ENCODE data around the gene MECR. TPM values are rescaled to one million over a fixed set of nuclear protein-coding genes. Genes with fewer than 3 reads are reported as not detected.

MECR gene
- total RNA-seq, 1 donor from 2014 or later: 28.8 TPM

- H3K27me3 Mint-ChIP-seq: peaks cover 6% of the 10 kb centered on the region
- no peaks in the 10 kb centered on the region for H3K9me3 Mint-ChIP-seq (ENCODE audit: low read depth)
- H3K36me3 Mint-ChIP-seq (ENCODE audit: insufficient read depth): peaks cover 10% of the 10 kb centered on the region
- H3K4me3 Mint-ChIP-seq (ENCODE audit: low read depth): no peak overlapping the region
- H3K4me1 Mint-ChIP-seq (ENCODE audit: low read depth): peaks cover 13% of the 10 kb centered on the region
- DNase-seq (ENCODE audit: low spot score, unreplicated experiment): no peak
- no peak overlapping the region for H3K27ac Mint-ChIP-seq
- TF ChIP-seq, protein P1, sequence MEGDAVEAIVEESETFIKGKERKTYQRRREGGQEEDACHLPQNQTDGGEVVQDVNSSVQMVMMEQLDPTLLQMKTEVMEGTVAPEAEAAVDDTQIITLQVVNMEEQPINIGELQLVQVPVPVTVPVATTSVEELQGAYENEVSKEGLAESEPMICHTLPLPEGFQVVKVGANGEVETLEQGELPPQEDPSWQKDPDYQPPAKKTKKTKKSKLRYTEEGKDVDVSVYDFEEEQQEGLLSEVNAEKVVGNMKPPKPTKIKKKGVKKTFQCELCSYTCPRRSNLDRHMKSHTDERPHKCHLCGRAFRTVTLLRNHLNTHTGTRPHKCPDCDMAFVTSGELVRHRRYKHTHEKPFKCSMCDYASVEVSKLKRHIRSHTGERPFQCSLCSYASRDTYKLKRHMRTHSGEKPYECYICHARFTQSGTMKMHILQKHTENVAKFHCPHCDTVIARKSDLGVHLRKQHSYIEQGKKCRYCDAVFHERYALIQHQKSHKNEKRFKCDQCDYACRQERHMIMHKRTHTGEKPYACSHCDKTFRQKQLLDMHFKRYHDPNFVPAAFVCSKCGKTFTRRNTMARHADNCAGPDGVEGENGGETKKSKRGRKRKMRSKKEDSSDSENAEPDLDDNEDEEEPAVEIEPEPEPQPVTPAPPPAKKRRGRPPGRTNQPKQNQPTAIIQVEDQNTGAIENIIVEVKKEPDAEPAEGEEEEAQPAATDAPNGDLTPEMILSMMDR (IDR thresholded peaks at IDR 0.05; ENCODE audit: unreplicated experiment): no peak
These were observed 27.6 kb upstream of the MECR start for GRCh38 chr1:29258189-29258975.

DNA sequence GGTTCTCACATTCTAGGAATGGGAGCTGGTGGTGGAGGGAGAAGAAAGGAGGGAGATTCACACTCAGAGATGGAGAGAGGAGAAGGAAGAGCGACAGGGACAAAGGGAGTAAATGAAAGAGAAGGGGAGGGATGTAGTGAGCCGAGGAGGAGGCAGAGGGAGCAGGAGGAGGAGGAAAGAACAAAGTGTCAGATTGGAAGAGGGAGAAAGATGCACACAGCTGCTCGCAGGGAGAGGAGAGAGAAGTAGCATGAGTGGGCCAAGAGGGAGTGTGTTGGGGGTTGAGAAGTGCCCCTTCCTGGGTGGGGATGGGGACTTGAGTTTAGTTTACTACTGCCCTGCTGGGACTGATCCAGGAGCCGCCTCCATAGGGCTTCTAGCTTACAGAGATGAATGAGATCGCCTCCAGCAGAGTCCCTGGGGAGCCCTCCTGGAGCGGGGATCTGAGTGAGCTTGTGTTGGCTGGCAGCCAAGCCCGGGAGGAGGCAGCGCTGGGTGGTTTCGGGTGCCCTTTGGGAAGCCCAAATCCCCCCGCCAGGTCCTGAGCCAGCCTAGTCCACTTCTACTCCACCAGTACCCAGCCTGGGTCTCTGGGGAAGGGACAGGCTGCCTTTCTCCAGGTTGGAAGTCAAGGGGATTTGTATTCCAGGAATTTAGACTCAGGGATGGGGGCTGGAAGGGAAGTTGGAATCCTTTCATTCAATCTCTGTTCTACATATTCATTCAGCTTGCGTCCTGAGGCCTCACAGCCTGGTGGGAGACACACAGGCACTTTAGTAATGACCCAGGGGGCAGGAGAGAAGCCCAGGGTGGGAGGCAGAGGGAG is 26.5 kb upstream of the MECR start:
- TF ChIP-seq, protein P1 (IDR thresholded peaks at IDR 0.05; ENCODE audit: unreplicated experiment): no peak
- DNase-seq (ENCODE audit: low spot score, unreplicated experiment): no peak
- Mint-ChIP-seq H3K36me3 (ENCODE audit: insufficient read depth) (peaks cover 8% of the 10 kb centered on the region), H3K9me3 (ENCODE audit: low read depth) (no peaks in the 10 kb centered on the region), H3K4me3 (ENCODE audit: low read depth) (no peak overlapping the region), H3K27me3 (peaks cover 6% of the 10 kb centered on the region), H3K27ac (no peak overlapping the region), H3K4me1 (ENCODE audit: low read depth) (peaks cover 18% of the 10 kb centered on the region)

- TF ChIP-seq, protein P1 (IDR thresholded peaks at IDR 0.05; ENCODE audit: unreplicated experiment): peak; percentile 23
- Mint-ChIP-seq H3K27ac (peak overlapping the region; percentile 18), H3K36me3 (ENCODE audit: insufficient read depth) (peaks cover 3% of the 10 kb centered on the region), H3K9me3 (ENCODE audit: low read depth) (no peaks in the 10 kb centered on the region), H3K27me3 (peaks cover 6% of the 10 kb centered on the region), H3K4me1 (ENCODE audit: low read depth) (peaks cover 18% of the 10 kb centered on the region), H3K4me3 (ENCODE audit: low read depth) (no peak overlapping the region)
- DNase-seq (ENCODE audit: low spot score, unreplicated experiment): no peak
These were observed 25.7 kb upstream of the MECR start for GRCh38 chr1:29256394-29256793.

GRCh38 chr1:29255134-29255666 is 24.5 kb upstream of the MECR start:
- Mint-ChIP-seq H3K9me3 (ENCODE audit: low read depth) (no peaks in the 10 kb centered on the region), H3K36me3 (ENCODE audit: insufficient read depth) (peaks cover 2% of the 10 kb centered on the region), H3K4me3 (ENCODE audit: low read depth) (no peak overlapping the region), H3K27ac (no peak overlapping the region), H3K27me3 (peaks cover 6% of the 10 kb centered on the region), H3K4me1 (ENCODE audit: low read depth) (peaks cover 25% of the 10 kb centered on the region)
- no peak for DNase-seq (ENCODE audit: low spot score, unreplicated experiment)
- TF ChIP-seq, protein P1 (IDR thresholded peaks at IDR 0.05; ENCODE audit: unreplicated experiment): no peak

DNA sequence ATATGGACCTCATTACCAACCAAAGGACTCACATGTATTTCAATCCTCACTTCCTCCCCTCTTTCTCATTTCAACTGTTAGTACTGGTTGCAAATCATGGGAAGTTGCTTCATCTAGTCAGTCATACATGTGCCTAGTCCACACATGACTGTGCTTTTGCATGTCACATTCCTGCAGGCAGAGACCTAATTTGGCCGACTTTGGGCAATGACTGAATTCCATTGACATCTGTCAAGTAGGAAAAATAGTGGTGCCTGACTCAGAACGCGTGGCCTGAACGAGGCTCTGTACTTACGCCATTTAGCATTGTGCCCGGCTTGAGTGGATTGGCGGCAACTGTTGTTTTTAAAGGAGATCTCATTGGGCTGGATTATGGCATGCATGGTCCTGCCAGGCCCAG is 23.6 kb upstream of the MECR start:
- H3K27me3 Mint-ChIP-seq: peaks cover 6% of the 10 kb centered on the region
- TF ChIP-seq, protein P1 (IDR thresholded peaks at IDR 0.05; ENCODE audit: unreplicated experiment): no peak
- DNase-seq (ENCODE audit: low spot score, unreplicated experiment): no peak
- H3K36me3 Mint-ChIP-seq (ENCODE audit: insufficient read depth): peaks cover 2% of the 10 kb centered on the region
- no peak overlapping the region for H3K27ac Mint-ChIP-seq
- peaks cover 31% of the 10 kb centered on the region for H3K4me1 Mint-ChIP-seq (ENCODE audit: low read depth)
- no peaks in the 10 kb centered on the region for H3K9me3 Mint-ChIP-seq (ENCODE audit: low read depth)
- no peak overlapping the region for H3K4me3 Mint-ChIP-seq (ENCODE audit: low read depth)

Data from progenitor cell of endocrine pancreas (in vitro differentiated cells).